ENCODE measurements around the gene SLC26A1. TPM values are rescaled to one million over a fixed set of nuclear protein-coding genes. Genes with fewer than 3 reads are reported as not detected.

SLC26A1 gene
- total RNA-seq, 1 experiment from 2014 or later: 0.09 TPM

DNA sequence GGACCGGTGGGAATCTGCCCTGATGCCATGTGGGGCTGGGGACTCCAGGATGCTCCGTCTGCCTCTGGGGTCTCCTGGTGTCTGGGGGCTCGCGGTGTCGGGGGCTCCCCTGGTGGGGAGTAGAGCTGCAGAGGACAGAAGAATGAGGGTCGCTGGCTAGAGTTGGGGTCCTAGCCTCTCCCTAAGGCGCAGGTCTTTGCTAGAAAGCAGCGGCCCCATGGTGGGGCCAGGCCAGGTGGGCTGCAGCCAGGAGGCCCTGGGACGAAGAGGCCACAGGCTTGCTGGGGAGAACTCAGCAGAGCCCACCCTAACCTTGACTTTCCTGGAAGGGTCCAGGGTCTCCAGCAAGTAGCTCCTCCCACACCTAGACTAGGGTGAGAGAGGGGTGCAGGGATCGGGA is 39.7 kb upstream of the SLC26A1 start:
- no peaks in the 10 kb centered on the region for H4K20me1 ChIP-seq (ENCODE audit: control insufficient read depth, insufficient read depth, insufficient read length)
- H3K36me3 Mint-ChIP-seq (ENCODE audit: insufficient read depth in 1 of 3, low read depth in 3 of 3): no peaks in the 10 kb centered on the region
- H2AK5ac ChIP-seq (ENCODE audit: insufficient read length, low read length): no peak overlapping the region
- no peak overlapping the region for H2BK12ac ChIP-seq (ENCODE audit: insufficient read length, low read depth, low read length)
- H3K4me1 Mint-ChIP-seq: no peaks in the 10 kb centered on the region
- no peak overlapping the region for H3K56ac ChIP-seq (ENCODE audit: insufficient read length, low read depth, low read length)
- no peak overlapping the region for H3K18ac ChIP-seq (ENCODE audit: insufficient read length, low read depth, low read length)
- H3K9me3 ChIP-seq (ENCODE audit: control insufficient read depth, low read depth, low read length): no peaks in the 10 kb centered on the region
- H2BK5ac ChIP-seq (ENCODE audit: insufficient read length, low read length): no peak overlapping the region
- H3K27ac Mint-ChIP-seq: no peak overlapping the region
- no peaks in the 10 kb centered on the region for H3K4me1 ChIP-seq (ENCODE audit: insufficient read depth, low read length)
- DNase-seq: no peak
- H4K91ac ChIP-seq (ENCODE audit: insufficient read length, low read depth, low read length): no peak overlapping the region
- no peak overlapping the region for H2BK20ac ChIP-seq (ENCODE audit: low read depth, low read length, poor library complexity, severe bottlenecking)
- no peak overlapping the region for H3T11ph ChIP-seq (ENCODE audit: low read length)
- no peak overlapping the region for H3K4me3 Mint-ChIP-seq
- H3K27ac ChIP-seq (ENCODE audit: insufficient read length, low read depth, low read length): no peak overlapping the region
- H3K79me1 ChIP-seq (ENCODE audit: insufficient read depth, low read depth, low read length, poor library complexity, severe bottlenecking): no peaks in the 10 kb centered on the region
- H2AFZ ChIP-seq (ENCODE audit: low read length): no peak overlapping the region
- H3K14ac ChIP-seq (ENCODE audit: insufficient read depth, low read length): no peak overlapping the region
- no peak overlapping the region for H2BK15ac ChIP-seq (ENCODE audit: low read depth, low read length)
- no peak overlapping the region for H3K23ac ChIP-seq (ENCODE audit: insufficient read length, low read depth, low read length)
- H3K4ac ChIP-seq (ENCODE audit: low read depth, low read length): no peak overlapping the region
- no peaks in the 10 kb centered on the region for H3K23me2 ChIP-seq (ENCODE audit: insufficient read length, low read depth, low read length, poor library complexity, severe bottlenecking)
- no peaks in the 10 kb centered on the region for H3K79me2 ChIP-seq (ENCODE audit: insufficient read depth, low read length)
- H2BK120ac ChIP-seq (ENCODE audit: low read depth, low read length, poor library complexity, severe bottlenecking): no peak overlapping the region
- no peaks in the 10 kb centered on the region for H3K27me3 Mint-ChIP-seq (ENCODE audit: low read depth)
- H3K9ac ChIP-seq (ENCODE audit: extremely low read depth, insufficient read length, low read length): no peak overlapping the region
- H3K9me3 Mint-ChIP-seq: no peaks in the 10 kb centered on the region
- no peak overlapping the region for H4K8ac ChIP-seq (replicated peaks; ENCODE audit: insufficient read length, low read depth, low read length)
- H4K5ac ChIP-seq (ENCODE audit: insufficient read length, low read depth, low read length): no peak overlapping the region
- no CpG with 5 or more reads among the region's 10 CpGs for WGBS (ENCODE audit: extremely low coverage, insufficient read length, low lambda C conversion rate)
- no peak overlapping the region for H3K4me2 ChIP-seq (ENCODE audit: insufficient read depth, insufficient read length, low read length)
- TF ChIP-seq CTCF (conservative IDR thresholded peaks at IDR 0.05): no peak
- no peaks in the 10 kb centered on the region for H3K27me3 ChIP-seq (ENCODE audit: insufficient read depth, low read length)

Data from H9 (cell line).